Measurements from ENCODE around the gene FAM174C.

Gene FAM174C

GRCh38 chr19:1232652-1233072 is 42.7 kb upstream of the FAM174C start:
- Histone ChIP-seq H3K9ac (ENCODE audit: low read length) (no peak overlapping the region), H3K4me3 (ENCODE audit: low read length) (no peak overlapping the region), H3K36me3 (ENCODE audit: control insufficient read depth, low read depth, low read length) (peaks cover 7% of the 10 kb centered on the region), H3K27ac (ENCODE audit: low read length) (no peak overlapping the region), H3K9me3 (ENCODE audit: control insufficient read depth, low read depth, low read length) (no peaks in the 10 kb centered on the region), H3K4me1 (ENCODE audit: control insufficient read depth, low read depth, low read length) (no peaks in the 10 kb centered on the region), H3K27me3 (ENCODE audit: control insufficient read depth, insufficient read depth, low read length) (no peaks in the 10 kb centered on the region)

GRCh38 chr19:1233115-1233667 is 42.1 kb upstream of the FAM174C start:
- H3K27me3 ChIP-seq (ENCODE audit: control insufficient read depth, insufficient read depth, low read length), result no peaks in the 10 kb centered on the region
- H3K36me3 ChIP-seq (ENCODE audit: control insufficient read depth, low read depth, low read length), result peaks cover 7% of the 10 kb centered on the region
- no peaks in the 10 kb centered on the region for H3K9me3 ChIP-seq (ENCODE audit: control insufficient read depth, low read depth, low read length)
- no peak overlapping the region for H3K4me3 ChIP-seq (ENCODE audit: low read length)
- no peak overlapping the region for H3K27ac ChIP-seq (ENCODE audit: low read length)
- H3K9ac ChIP-seq (ENCODE audit: low read length), result no peak overlapping the region
- H3K4me1 ChIP-seq (ENCODE audit: control insufficient read depth, low read depth, low read length), result peaks cover 2% of the 10 kb centered on the region

GRCh38 chr19:1234051-1234954 is 41.0 kb upstream of the FAM174C start:
- Histone ChIP-seq H3K9me3 (ENCODE audit: control insufficient read depth, low read depth, low read length) (no peaks in the 10 kb centered on the region), H3K27ac (ENCODE audit: low read length) (no peak overlapping the region), H3K27me3 (ENCODE audit: control insufficient read depth, insufficient read depth, low read length) (no peaks in the 10 kb centered on the region), H3K9ac (ENCODE audit: low read length) (no peak overlapping the region), H3K4me1 (ENCODE audit: control insufficient read depth, low read depth, low read length) (peaks cover 4% of the 10 kb centered on the region), H3K4me3 (ENCODE audit: low read length) (no peak overlapping the region), H3K36me3 (ENCODE audit: control insufficient read depth, low read depth, low read length) (peaks cover 7% of the 10 kb centered on the region)

GRCh38 chr19:1234955-1235380 is 40.4 kb upstream of the FAM174C start:
- no peak overlapping the region for H3K4me3 ChIP-seq (ENCODE audit: low read length)
- H3K4me1 ChIP-seq (ENCODE audit: control insufficient read depth, low read depth, low read length), result peaks cover 4% of the 10 kb centered on the region
- no peaks in the 10 kb centered on the region for H3K9me3 ChIP-seq (ENCODE audit: control insufficient read depth, low read depth, low read length)
- no peak overlapping the region for H3K9ac ChIP-seq (ENCODE audit: low read length)
- H3K27ac ChIP-seq (ENCODE audit: low read length), result no peak overlapping the region
- no peaks in the 10 kb centered on the region for H3K27me3 ChIP-seq (ENCODE audit: control insufficient read depth, insufficient read depth, low read length)
- H3K36me3 ChIP-seq (ENCODE audit: control insufficient read depth, low read depth, low read length), result peaks cover 7% of the 10 kb centered on the region

- Histone ChIP-seq H3K9ac (ENCODE audit: low read length) (no peak overlapping the region), H3K4me1 (ENCODE audit: control insufficient read depth, low read depth, low read length) (peaks cover 4% of the 10 kb centered on the region), H3K27ac (ENCODE audit: low read length) (no peak overlapping the region), H3K27me3 (ENCODE audit: control insufficient read depth, insufficient read depth, low read length) (peaks cover 2% of the 10 kb centered on the region), H3K36me3 (ENCODE audit: control insufficient read depth, low read depth, low read length) (peaks cover 7% of the 10 kb centered on the region), H3K4me3 (ENCODE audit: low read length) (peak overlapping the region; percentile 46), H3K9me3 (ENCODE audit: control insufficient read depth, low read depth, low read length) (no peaks in the 10 kb centered on the region)
Measured at GRCh38 chr19:1235625-1236538, 39.4 kb upstream of the FAM174C start.

- Histone ChIP-seq H3K4me3 (ENCODE audit: low read length) (peak overlapping the region; percentile 65), H3K9ac (ENCODE audit: low read length) (no peak overlapping the region)
Measured at GRCh38 chr19:1236576-1236975, 38.8 kb upstream of the FAM174C start.

GRCh38 chr19:1237027-1237659 is 38.2 kb upstream of the FAM174C start:
- peak overlapping the region; percentile 65 for H3K4me3 ChIP-seq (ENCODE audit: low read length)
- peaks cover 5% of the 10 kb centered on the region for H3K27me3 ChIP-seq (ENCODE audit: control insufficient read depth, insufficient read depth, low read length)
- H3K36me3 ChIP-seq (ENCODE audit: control insufficient read depth, low read depth, low read length), result peaks cover 7% of the 10 kb centered on the region
- H3K9me3 ChIP-seq (ENCODE audit: control insufficient read depth, low read depth, low read length), result no peaks in the 10 kb centered on the region
- peaks cover 4% of the 10 kb centered on the region for H3K4me1 ChIP-seq (ENCODE audit: control insufficient read depth, low read depth, low read length)
- H3K27ac ChIP-seq (ENCODE audit: low read length), result no peak overlapping the region
- H3K9ac ChIP-seq (ENCODE audit: low read length), result peak overlapping the region; percentile 9

More at GRCh38 chr19:1236576-1236975, 38.8 kb upstream of the FAM174C start:
- H3K9me3 ChIP-seq (ENCODE audit: control insufficient read depth, low read depth, low read length), result no peaks in the 10 kb centered on the region
- H3K27ac ChIP-seq (ENCODE audit: low read length), result no peak overlapping the region
- H3K27me3 ChIP-seq (ENCODE audit: control insufficient read depth, insufficient read depth, low read length), result peaks cover 5% of the 10 kb centered on the region
- H3K36me3 ChIP-seq (ENCODE audit: control insufficient read depth, low read depth, low read length), result peaks cover 7% of the 10 kb centered on the region
- peaks cover 4% of the 10 kb centered on the region for H3K4me1 ChIP-seq (ENCODE audit: control insufficient read depth, low read depth, low read length)

- H3K9ac ChIP-seq (ENCODE audit: low read length), result peak within 1 kb of the TSS; percentile 9
- H3K27ac ChIP-seq (ENCODE audit: low read length), result no peak within 1 kb of the TSS
- peak within 1 kb of the TSS; percentile 65 for H3K4me3 ChIP-seq (ENCODE audit: low read length)
- H3K36me3 ChIP-seq (ENCODE audit: control insufficient read depth, low read depth, low read length), result peaks cover 7% of the 10 kb centered on the region
- peaks cover 5% of the 10 kb centered on the region for H3K27me3 ChIP-seq (ENCODE audit: control insufficient read depth, insufficient read depth, low read length)
- H3K4me1 ChIP-seq (ENCODE audit: control insufficient read depth, low read depth, low read length), result peaks cover 7% of the 10 kb centered on the region
- no peaks in the 10 kb centered on the region for H3K9me3 ChIP-seq (ENCODE audit: control insufficient read depth, low read depth, low read length)
Measured at GRCh38 chr19:1237754-1238368, 37.5 kb upstream of the FAM174C start, which contains the start of gene CBARP. CBARP (minus strand) TSS chr19:1238005; CDS start chr19:1236100, 1,905 bp downstream.

GRCh38 chr19:1238369-1239303 is 36.7 kb upstream of the FAM174C start:
- H3K4me3 ChIP-seq (ENCODE audit: low read length), result peak overlapping the region; percentile 48
- H3K9ac ChIP-seq (ENCODE audit: low read length), result no peak overlapping the region
- H3K9me3 ChIP-seq (ENCODE audit: control insufficient read depth, low read depth, low read length), result no peaks in the 10 kb centered on the region
- H3K27ac ChIP-seq (ENCODE audit: low read length), result no peak overlapping the region
- H3K4me1 ChIP-seq (ENCODE audit: control insufficient read depth, low read depth, low read length), result peaks cover 7% of the 10 kb centered on the region
- peaks cover 5% of the 10 kb centered on the region for H3K36me3 ChIP-seq (ENCODE audit: control insufficient read depth, low read depth, low read length)
- H3K27me3 ChIP-seq (ENCODE audit: control insufficient read depth, insufficient read depth, low read length), result peaks cover 5% of the 10 kb centered on the region

GRCh38 chr19:1239420-1239795 is 35.9 kb upstream of the FAM174C start:
- peaks cover 7% of the 10 kb centered on the region for H3K4me1 ChIP-seq (ENCODE audit: control insufficient read depth, low read depth, low read length)
- H3K9ac ChIP-seq (ENCODE audit: low read length), result no peak overlapping the region
- H3K27me3 ChIP-seq (ENCODE audit: control insufficient read depth, insufficient read depth, low read length), result peaks cover 5% of the 10 kb centered on the region

More at GRCh38 chr19:1239420-1239795, 35.9 kb upstream of the FAM174C start:
- no peaks in the 10 kb centered on the region for H3K36me3 ChIP-seq (ENCODE audit: control insufficient read depth, low read depth, low read length)
- no peak overlapping the region for H3K4me3 ChIP-seq (ENCODE audit: low read length)
- no peak overlapping the region for H3K27ac ChIP-seq (ENCODE audit: low read length)
- H3K9me3 ChIP-seq (ENCODE audit: control insufficient read depth, low read depth, low read length), result no peaks in the 10 kb centered on the region

Data from iPS-18a (cell line).